KMS-11 (cell line): ENCODE results near the gene SYCP3.
"Not testable (repeated sequence)": the region's sequence is repeated elsewhere in the genome, so short reads cannot be mapped to it uniquely, and the experiment has no call there.

Experiments
- H2AFZ ChIP-seq: fragments of 200-600 bp; sonication (generic); 2 replicates; pipeline ENCODE4 v1.6.1; 2016; ENCODE audit warnings: antibody characterized with exemption, mixed run types, low read depth
- H3K27ac ChIP-seq: fragments of 200-600 bp; sonication (generic); 2 replicates; pipeline ENCODE4 v1.6.1; 2016; ENCODE audit warnings: mild to moderate bottlenecking, mixed run types
- H3K27me3 ChIP-seq: fragments of 200-600 bp; sonication (generic); 2 replicates; pipeline ENCODE4 v1.6.1; 2017; ENCODE audit warnings: mild to moderate bottlenecking, low read depth, mixed run types, moderate library complexity; ENCODE audit not compliant: insufficient read depth
- H3K36me3 ChIP-seq: fragments of 200-600 bp; sonication (generic); 2 replicates; pipeline ENCODE4 v1.6.1; 2017; ENCODE audit warnings: mild to moderate bottlenecking, mixed run types; ENCODE audit not compliant: insufficient read depth
- H3K4me1 ChIP-seq: fragments of 200-600 bp; sonication (generic); 2 replicates; pipeline ENCODE4 v1.6.1; 2016; ENCODE audit warnings: mild to moderate bottlenecking, low read depth, mixed run types; ENCODE audit not compliant: poor library complexity, severe bottlenecking
- H3K4me2 ChIP-seq: fragments of 200-600 bp; sonication (generic); 2 replicates; pipeline ENCODE4 v1.7.0; 2016; ENCODE audit warnings: mild to moderate bottlenecking, mixed run types
- H3K4me3 ChIP-seq: fragments of 200-600 bp; sonication (generic); IDR thresholded peaks from 2 replicates; pipeline ENCODE4 v1.6.1; 2017; ENCODE audit warnings: low read depth, low read length, mixed read lengths; ENCODE audit not compliant: insufficient read depth
- H3K79me2 ChIP-seq: fragments of 200-600 bp; sonication (generic); 2 replicates; pipeline ENCODE4 v1.6.1; 2016; ENCODE audit warnings: low read depth, mixed run types; ENCODE audit not compliant: insufficient read depth
- H3K9ac ChIP-seq: fragments of 200-600 bp; sonication (generic); 2 replicates; pipeline ENCODE4 v1.6.1; 2016; ENCODE audit warnings: mild to moderate bottlenecking, mixed run types
- H4K20me1 ChIP-seq: fragments of 200-600 bp; sonication (generic); 2 replicates; pipeline ENCODE4 v1.6.1; 2016; ENCODE audit warnings: mild to moderate bottlenecking, mixed run types; ENCODE audit not compliant: insufficient read depth
- TF ChIP-seq, protein P1 (sequence below): fragments of 200-600 bp; sonication (generic); conservative IDR thresholded peaks from 2 replicates; pipeline ENCODE4 v1.6.1; 2017; ENCODE audit warnings: low read depth, mild to moderate bottlenecking, antibody characterized with exemption, low read length, moderate library complexity, mixed read lengths

SYCP3 gene

DNA sequence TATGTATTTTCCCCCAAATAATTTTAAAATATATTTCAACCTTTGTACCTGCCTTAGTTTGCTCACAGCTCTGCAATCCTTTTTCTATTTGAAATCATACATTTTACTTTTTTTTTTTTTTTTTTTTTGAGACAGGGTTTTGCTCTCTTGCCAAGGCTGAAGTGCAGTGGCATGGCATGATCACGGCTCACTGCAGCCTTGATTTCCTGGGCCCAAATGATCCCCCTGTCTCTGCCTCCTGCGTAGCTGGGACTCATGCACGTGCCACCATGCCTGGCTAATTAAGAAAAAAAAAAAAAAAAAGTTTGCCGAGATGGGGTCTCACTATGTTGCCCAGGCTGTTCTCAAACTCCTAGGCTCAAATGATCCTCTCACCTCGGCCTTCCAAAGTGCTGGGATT is 1.3 kb upstream of the SYCP3 start:
- H3K4me1 ChIP-seq = peaks cover 37% of the 10 kb centered on the region
- no peak overlapping the region for H3K4me2 ChIP-seq
- H3K4me3 ChIP-seq = no peak overlapping the region
- H4K20me1 ChIP-seq = no peaks in the 10 kb centered on the region
- H3K36me3 ChIP-seq = no peaks in the 10 kb centered on the region
- H3K79me2 ChIP-seq = no peaks in the 10 kb centered on the region
- TF ChIP-seq, protein P1, sequence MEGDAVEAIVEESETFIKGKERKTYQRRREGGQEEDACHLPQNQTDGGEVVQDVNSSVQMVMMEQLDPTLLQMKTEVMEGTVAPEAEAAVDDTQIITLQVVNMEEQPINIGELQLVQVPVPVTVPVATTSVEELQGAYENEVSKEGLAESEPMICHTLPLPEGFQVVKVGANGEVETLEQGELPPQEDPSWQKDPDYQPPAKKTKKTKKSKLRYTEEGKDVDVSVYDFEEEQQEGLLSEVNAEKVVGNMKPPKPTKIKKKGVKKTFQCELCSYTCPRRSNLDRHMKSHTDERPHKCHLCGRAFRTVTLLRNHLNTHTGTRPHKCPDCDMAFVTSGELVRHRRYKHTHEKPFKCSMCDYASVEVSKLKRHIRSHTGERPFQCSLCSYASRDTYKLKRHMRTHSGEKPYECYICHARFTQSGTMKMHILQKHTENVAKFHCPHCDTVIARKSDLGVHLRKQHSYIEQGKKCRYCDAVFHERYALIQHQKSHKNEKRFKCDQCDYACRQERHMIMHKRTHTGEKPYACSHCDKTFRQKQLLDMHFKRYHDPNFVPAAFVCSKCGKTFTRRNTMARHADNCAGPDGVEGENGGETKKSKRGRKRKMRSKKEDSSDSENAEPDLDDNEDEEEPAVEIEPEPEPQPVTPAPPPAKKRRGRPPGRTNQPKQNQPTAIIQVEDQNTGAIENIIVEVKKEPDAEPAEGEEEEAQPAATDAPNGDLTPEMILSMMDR = no peak
- no peak overlapping the region for H2AFZ ChIP-seq
- H3K27ac ChIP-seq = no peak overlapping the region
- H3K27me3 ChIP-seq = no peaks in the 10 kb centered on the region
- no peak overlapping the region for H3K9ac ChIP-seq

DNA sequence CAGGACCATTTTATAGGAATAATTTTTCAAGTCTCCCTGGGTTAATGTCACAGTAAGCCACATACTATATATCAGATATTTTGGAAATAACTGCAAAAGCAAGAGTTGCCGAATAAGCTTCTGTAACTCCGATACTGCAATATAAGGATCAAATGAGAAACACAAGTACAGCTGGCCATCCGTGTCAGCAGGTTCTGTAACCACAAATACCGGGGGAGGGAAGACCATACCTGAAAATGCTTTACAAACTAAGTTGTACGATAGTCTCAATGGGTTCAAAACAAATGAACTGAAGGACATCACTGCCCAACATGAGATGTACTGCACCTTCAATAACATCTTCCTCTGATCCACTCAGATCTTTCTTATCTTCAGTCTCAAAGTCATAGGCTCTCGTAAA is 1.8 kb downstream of the SYCP3 start:
- Histone ChIP-seq H3K4me2 (peak overlapping the region; percentile 99), H3K27me3 (no peaks in the 10 kb centered on the region), H3K27ac (peak overlapping the region; percentile 40), H4K20me1 (no peaks in the 10 kb centered on the region), H2AFZ (no peak overlapping the region), H3K4me1 (peaks cover 27% of the 10 kb centered on the region), H3K79me2 (no peaks in the 10 kb centered on the region), H3K9ac (peak overlapping the region; percentile 9; the same call in 1 of the 2 replicates), H3K36me3 (no peaks in the 10 kb centered on the region), H3K4me3 (no peak overlapping the region)
- TF ChIP-seq, protein P1 = no peak

DNA sequence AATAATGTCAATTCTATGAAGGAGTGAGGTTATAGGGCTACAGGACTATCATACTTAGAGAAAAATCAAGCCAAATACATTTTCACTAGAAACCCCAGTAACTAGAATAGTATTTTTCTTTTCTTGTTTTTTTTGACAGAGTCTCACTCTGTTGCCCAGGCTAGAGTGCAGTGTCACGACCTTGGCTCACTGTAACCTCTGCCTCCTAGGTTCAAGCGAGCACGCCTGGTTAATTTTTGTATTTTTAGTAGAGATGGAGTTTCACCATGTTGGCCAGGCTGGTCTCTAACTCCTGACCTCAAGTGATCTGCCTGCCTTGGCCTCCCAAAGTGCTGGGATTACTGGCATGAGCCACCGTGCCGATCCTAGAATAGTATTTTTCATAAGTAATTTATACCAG is 4.8 kb downstream of the SYCP3 start:
- H3K79me2 ChIP-seq, H3K27ac ChIP-seq, H3K4me2 ChIP-seq, H2AFZ ChIP-seq, H3K4me3 ChIP-seq, H3K27me3 ChIP-seq, H4K20me1 ChIP-seq, H3K9ac ChIP-seq, H3K36me3 ChIP-seq: not testable (repeated sequence)
- H3K4me1 ChIP-seq = peaks cover 27% of the 10 kb centered on the region

DNA sequence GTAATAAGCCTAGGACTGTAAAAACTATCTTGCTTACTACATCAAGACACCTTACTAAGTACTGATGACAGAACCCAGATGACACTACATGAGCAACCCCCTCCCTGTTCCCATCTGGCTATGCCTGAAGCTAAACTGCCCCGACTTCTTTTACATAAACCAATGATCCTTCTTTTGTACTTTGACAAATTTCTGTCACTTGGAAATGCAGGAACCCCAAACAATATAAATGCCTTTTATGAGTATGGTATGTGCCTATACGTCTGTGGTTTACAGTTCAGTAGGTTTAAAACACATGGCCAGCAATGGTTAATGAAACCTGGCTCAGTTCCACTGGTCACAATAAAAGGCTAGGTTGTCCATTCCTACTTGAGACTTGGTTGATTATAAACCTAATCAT is 6.1 kb downstream of the SYCP3 start:
- no peaks in the 10 kb centered on the region for H3K27me3 ChIP-seq
- H3K4me1 ChIP-seq = peaks cover 24% of the 10 kb centered on the region
- H3K4me2 ChIP-seq = no peak overlapping the region
- H3K9ac ChIP-seq = no peak overlapping the region
- no peak overlapping the region for H3K27ac ChIP-seq
- no peak overlapping the region for H2AFZ ChIP-seq
- TF ChIP-seq, protein P1 = no peak
- no peaks in the 10 kb centered on the region for H3K79me2 ChIP-seq
- H3K4me3 ChIP-seq = no peak overlapping the region
- no peaks in the 10 kb centered on the region for H3K36me3 ChIP-seq
- no peaks in the 10 kb centered on the region for H4K20me1 ChIP-seq

DNA sequence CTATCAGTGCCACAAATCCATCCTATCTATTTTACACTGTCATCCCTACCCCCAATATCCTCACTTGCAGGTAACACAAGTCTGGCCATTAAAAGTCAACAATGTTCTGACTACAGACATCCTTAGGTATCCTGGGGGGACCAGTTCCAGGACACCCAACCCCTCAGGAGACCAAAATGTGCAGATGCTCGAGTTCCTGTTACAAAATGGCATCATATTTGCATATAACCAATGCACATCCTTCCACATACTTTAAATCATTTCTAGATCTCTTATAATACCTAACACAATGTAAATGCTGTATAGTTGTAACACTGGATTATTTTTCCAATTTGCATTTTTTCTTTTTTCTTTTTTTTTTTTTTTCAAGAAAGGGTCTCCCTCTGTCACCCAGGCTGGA is 6.9 kb downstream of the SYCP3 start:
- Histone ChIP-seq H3K27ac (no peak overlapping the region), H2AFZ (no peak overlapping the region), H3K4me1 (peaks cover 16% of the 10 kb centered on the region), H3K9ac (no peak overlapping the region), H3K4me2 (no peak overlapping the region), H3K4me3 (no peak overlapping the region), H3K27me3 (no peaks in the 10 kb centered on the region), H3K36me3 (no peaks in the 10 kb centered on the region), H3K79me2 (no peaks in the 10 kb centered on the region), H4K20me1 (no peaks in the 10 kb centered on the region)
- TF ChIP-seq, protein P1 = no peak
